WTC11 (cell line): ENCODE measurements around the gene OVCA2. TPM values are rescaled to one million over a fixed set of nuclear protein-coding genes. Genes with fewer than 3 reads are reported as not detected.

Experiments used
- ATAC-seq: fragments of 200-7000 bp; cut with Tn5 transposase; 2 replicates; pipeline ENCODE4 v1.10.0; 2021; ENCODE audit warnings: mild to moderate bottlenecking, moderate library complexity
- CTCF ChIA-PET: fragments of 300-600 bp; sonication (Branson Sonifier 250); formaldehyde crosslinking; loops from one replicate; lab custom pipeline; 2021; ENCODE audit warnings: antibody characterized with exemption; lab: Charles Lee
- POLR2A ChIA-PET: fragments of 350-600 bp; sonication (Branson Sonifier 250); formaldehyde crosslinking; loops from one replicate; lab custom pipeline; 2021; ENCODE audit warnings: antibody characterized with exemption; lab: Charles Lee
- DNase-seq: peaks from one replicate; pipeline ENCODE4 v3.0.0; 2021; ENCODE audit warnings: low spot score
- H3K27ac Mint-ChIP-seq: 2 replicates; pipeline ENCODE4 v1.8.0; 2021; ENCODE audit warnings: mixed read lengths
- H3K27me3 Mint-ChIP-seq: 2 replicates; pipeline ENCODE4 v1.8.0; 2021; ENCODE audit warnings: low read depth, mild to moderate bottlenecking, moderate library complexity, mixed read lengths
- H3K36me3 Mint-ChIP-seq: 2 replicates; pipeline ENCODE4 v1.8.0; 2021; ENCODE audit warnings: mixed read lengths
- H3K4me1 Mint-ChIP-seq: 2 replicates; pipeline ENCODE4 v1.8.0; 2022; ENCODE audit warnings: mixed read lengths
- H3K4me3 Mint-ChIP-seq: 2 replicates; pipeline ENCODE4 v1.8.0; 2021; ENCODE audit warnings: mild to moderate bottlenecking, moderate library complexity, mixed read lengths
- H3K9me3 Mint-ChIP-seq: 2 replicates; pipeline ENCODE4 v1.8.0; 2021; ENCODE audit warnings: mixed read lengths
- JUN ChIP-seq: sonication (generic); formaldehyde crosslinking; IDR thresholded peaks from 2 replicates; pipeline ENCODE4 v1.8.0; 2023; ENCODE audit warnings: mild to moderate bottlenecking, missing genetic modification reagents
- MXD4 ChIP-seq: fragments of 250-450 bp; sonication (Bioruptor Pico); IDR thresholded peaks from 2 replicates; pipeline ENCODE4 v1.8.0; 2021; ENCODE audit warnings: mild to moderate bottlenecking, moderate library complexity, borderline replicate concordance
- MYBL2 ChIP-seq: sonication (generic); formaldehyde crosslinking; IDR thresholded peaks from 2 replicates; pipeline ENCODE4 v1.8.1; 2023; ENCODE audit warnings: mild to moderate bottlenecking, moderate library complexity, missing genetic modification reagents
- NFYB ChIP-seq: sonication (generic); formaldehyde crosslinking; conservative IDR thresholded peaks from 2 replicates; pipeline ENCODE4 v1.8.0; 2022; ENCODE audit warnings: low read depth, missing genetic modification reagents
- SMAD3 ChIP-seq: sonication (generic); formaldehyde crosslinking; IDR thresholded peaks from 2 replicates; pipeline ENCODE4 v1.8.0; 2022; ENCODE audit warnings: missing genetic modification reagents, mild to moderate bottlenecking, borderline replicate concordance
- SMAD4 ChIP-seq: sonication (generic); formaldehyde crosslinking; IDR thresholded peaks from 2 replicates; pipeline ENCODE4 v1.8.0; 2022; ENCODE audit warnings: mild to moderate bottlenecking, missing genetic modification reagents
- SOX15 ChIP-seq: fragments of 250-450 bp; sonication (Bioruptor Pico); IDR thresholded peaks from 2 replicates; pipeline ENCODE4 v1.9.0; 2021; ENCODE audit warnings: mild to moderate bottlenecking
- SP1 ChIP-seq: sonication (generic); formaldehyde crosslinking; conservative IDR thresholded peaks from 2 replicates; pipeline ENCODE4 v1.8.1; 2022; ENCODE audit warnings: missing genetic modification reagents
- total RNA-seq: library from RNA; stranded (reverse); gene quantifications from 3 replicates; pipeline ENCODE4 v1.2.3, GENCODE V29; 2021
- TF ChIP-seq, protein P1 (sequence below): sonication (generic); formaldehyde crosslinking; IDR thresholded peaks from 2 replicates; pipeline ENCODE4 v1.8.1; 2023; ENCODE audit warnings: mild to moderate bottlenecking, missing genetic modification reagents, borderline replicate concordance
- TF ChIP-seq, protein P2 (sequence below): fragments of 200-600 bp; IDR thresholded peaks from 2 replicates; pipeline ENCODE4 v1.8.0; 2022; ENCODE audit warnings: antibody characterized with exemption
- TF ChIP-seq, protein P3 (sequence below): sonication (generic); formaldehyde crosslinking; IDR thresholded peaks from 2 replicates; pipeline ENCODE4 v1.8.1; 2023; ENCODE audit warnings: mild to moderate bottlenecking, moderate library complexity, missing genetic modification reagents
- TF ChIP-seq, protein P4 (sequence below): sonication (generic); formaldehyde crosslinking; IDR thresholded peaks from 2 replicates; pipeline ENCODE4 v1.8.0; 2022; ENCODE audit warnings: mild to moderate bottlenecking, missing genetic modification reagents
- TF ChIP-seq, protein P5 (sequence below): sonication (generic); formaldehyde crosslinking; IDR thresholded peaks from 2 replicates; pipeline ENCODE4 v1.8.0; 2022; ENCODE audit warnings: missing genetic modification reagents

The OVCA2 gene
- total RNA-seq, 1 experiment from 2014 or later: 23.5 TPM

DNA sequence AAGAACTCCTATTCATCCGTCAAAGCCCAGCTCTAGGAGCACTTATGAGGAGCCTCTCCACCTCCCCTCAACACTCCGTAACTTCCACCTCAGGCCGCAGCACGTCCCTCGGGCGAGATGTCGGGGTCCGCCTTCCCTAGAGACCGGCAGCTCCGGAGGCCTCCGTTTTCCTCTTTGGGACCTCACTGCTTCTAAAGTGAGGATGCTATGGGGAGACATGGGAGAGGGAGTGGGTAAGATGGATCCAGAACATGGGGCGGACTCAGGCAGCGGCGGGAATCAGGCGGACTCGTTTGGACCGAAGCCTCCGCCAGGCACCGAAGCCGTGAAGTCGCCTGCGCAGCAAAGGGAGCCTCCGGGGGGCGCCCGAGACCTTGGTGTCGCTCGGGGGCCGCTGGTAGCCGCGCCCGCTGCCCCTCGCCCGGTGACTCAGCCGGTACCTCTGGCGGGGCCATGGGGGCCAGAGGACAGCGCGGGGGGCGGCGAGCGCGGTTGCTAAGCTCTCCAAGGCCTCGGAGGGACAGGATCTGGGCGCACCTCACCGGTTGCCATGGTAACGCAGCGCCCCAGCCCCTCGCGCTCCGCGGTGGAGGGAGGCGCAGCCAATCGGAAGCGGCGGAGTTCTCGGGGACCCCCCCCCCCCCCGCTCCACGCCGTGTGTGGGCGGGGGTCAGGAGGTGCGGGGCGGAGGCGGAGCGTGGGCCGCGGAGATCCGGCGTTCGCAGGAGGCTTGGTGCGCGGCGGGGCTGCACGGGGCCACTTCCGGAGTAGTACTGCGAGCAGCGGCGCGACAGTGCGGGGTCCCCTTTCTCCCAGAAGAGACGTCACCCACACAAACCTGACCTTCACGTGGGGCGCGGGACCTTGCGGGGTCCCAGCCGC is 11.8 kb downstream of the OVCA2 start (continued):
- TF ChIP-seq, protein P1, sequence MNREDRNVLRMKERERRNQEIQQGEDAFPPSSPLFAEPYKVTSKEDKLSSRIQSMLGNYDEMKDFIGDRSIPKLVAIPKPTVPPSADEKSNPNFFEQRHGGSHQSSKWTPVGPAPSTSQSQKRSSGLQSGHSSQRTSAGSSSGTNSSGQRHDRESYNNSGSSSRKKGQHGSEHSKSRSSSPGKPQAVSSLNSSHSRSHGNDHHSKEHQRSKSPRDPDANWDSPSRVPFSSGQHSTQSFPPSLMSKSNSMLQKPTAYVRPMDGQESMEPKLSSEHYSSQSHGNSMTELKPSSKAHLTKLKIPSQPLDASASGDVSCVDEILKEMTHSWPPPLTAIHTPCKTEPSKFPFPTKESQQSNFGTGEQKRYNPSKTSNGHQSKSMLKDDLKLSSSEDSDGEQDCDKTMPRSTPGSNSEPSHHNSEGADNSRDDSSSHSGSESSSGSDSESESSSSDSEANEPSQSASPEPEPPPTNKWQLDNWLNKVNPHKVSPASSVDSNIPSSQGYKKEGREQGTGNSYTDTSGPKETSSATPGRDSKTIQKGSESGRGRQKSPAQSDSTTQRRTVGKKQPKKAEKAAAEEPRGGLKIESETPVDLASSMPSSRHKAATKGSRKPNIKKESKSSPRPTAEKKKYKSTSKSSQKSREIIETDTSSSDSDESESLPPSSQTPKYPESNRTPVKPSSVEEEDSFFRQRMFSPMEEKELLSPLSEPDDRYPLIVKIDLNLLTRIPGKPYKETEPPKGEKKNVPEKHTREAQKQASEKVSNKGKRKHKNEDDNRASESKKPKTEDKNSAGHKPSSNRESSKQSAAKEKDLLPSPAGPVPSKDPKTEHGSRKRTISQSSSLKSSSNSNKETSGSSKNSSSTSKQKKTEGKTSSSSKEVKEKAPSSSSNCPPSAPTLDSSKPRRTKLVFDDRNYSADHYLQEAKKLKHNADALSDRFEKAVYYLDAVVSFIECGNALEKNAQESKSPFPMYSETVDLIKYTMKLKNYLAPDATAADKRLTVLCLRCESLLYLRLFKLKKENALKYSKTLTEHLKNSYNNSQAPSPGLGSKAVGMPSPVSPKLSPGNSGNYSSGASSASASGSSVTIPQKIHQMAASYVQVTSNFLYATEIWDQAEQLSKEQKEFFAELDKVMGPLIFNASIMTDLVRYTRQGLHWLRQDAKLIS (CRISPR knock-in tag): no peak
- TF ChIP-seq, protein P2, sequence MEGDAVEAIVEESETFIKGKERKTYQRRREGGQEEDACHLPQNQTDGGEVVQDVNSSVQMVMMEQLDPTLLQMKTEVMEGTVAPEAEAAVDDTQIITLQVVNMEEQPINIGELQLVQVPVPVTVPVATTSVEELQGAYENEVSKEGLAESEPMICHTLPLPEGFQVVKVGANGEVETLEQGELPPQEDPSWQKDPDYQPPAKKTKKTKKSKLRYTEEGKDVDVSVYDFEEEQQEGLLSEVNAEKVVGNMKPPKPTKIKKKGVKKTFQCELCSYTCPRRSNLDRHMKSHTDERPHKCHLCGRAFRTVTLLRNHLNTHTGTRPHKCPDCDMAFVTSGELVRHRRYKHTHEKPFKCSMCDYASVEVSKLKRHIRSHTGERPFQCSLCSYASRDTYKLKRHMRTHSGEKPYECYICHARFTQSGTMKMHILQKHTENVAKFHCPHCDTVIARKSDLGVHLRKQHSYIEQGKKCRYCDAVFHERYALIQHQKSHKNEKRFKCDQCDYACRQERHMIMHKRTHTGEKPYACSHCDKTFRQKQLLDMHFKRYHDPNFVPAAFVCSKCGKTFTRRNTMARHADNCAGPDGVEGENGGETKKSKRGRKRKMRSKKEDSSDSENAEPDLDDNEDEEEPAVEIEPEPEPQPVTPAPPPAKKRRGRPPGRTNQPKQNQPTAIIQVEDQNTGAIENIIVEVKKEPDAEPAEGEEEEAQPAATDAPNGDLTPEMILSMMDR: peak; percentile 21; the same call in 1 of the 2 replicates
- 0 out of 2 replicates have a peak, but pooled peaks have one; percentile 25 for TF ChIP-seq NFYB (CRISPR knock-in tag)
- TF ChIP-seq, protein P3, sequence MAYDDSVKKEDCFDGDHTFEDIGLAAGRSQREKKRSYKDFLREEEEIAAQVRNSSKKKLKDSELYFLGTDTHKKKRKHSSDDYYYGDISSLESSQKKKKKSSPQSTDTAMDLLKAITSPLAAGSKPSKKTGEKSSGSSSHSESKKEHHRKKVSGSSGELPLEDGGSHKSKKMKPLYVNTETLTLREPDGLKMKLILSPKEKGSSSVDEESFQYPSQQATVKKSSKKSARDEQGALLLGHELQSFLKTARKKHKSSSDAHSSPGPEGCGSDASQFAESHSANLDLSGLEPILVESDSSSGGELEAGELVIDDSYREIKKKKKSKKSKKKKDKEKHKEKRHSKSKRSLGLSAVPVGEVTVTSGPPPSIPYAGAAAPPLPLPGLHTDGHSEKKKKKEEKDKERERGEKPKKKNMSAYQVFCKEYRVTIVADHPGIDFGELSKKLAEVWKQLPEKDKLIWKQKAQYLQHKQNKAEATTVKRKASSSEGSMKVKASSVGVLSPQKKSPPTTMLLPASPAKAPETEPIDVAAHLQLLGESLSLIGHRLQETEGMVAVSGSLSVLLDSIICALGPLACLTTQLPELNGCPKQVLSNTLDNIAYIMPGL (CRISPR knock-in tag): peak; percentile 77; the same call in 1 of the 2 replicates
- TF ChIP-seq, protein P4, sequence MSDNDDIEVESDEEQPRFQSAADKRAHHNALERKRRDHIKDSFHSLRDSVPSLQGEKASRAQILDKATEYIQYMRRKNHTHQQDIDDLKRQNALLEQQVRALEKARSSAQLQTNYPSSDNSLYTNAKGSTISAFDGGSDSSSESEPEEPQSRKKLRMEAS (CRISPR knock-in tag): 0 out of 2 replicates have a peak, but pooled peaks have one; percentile 16
- TF ChIP-seq, protein P5, sequence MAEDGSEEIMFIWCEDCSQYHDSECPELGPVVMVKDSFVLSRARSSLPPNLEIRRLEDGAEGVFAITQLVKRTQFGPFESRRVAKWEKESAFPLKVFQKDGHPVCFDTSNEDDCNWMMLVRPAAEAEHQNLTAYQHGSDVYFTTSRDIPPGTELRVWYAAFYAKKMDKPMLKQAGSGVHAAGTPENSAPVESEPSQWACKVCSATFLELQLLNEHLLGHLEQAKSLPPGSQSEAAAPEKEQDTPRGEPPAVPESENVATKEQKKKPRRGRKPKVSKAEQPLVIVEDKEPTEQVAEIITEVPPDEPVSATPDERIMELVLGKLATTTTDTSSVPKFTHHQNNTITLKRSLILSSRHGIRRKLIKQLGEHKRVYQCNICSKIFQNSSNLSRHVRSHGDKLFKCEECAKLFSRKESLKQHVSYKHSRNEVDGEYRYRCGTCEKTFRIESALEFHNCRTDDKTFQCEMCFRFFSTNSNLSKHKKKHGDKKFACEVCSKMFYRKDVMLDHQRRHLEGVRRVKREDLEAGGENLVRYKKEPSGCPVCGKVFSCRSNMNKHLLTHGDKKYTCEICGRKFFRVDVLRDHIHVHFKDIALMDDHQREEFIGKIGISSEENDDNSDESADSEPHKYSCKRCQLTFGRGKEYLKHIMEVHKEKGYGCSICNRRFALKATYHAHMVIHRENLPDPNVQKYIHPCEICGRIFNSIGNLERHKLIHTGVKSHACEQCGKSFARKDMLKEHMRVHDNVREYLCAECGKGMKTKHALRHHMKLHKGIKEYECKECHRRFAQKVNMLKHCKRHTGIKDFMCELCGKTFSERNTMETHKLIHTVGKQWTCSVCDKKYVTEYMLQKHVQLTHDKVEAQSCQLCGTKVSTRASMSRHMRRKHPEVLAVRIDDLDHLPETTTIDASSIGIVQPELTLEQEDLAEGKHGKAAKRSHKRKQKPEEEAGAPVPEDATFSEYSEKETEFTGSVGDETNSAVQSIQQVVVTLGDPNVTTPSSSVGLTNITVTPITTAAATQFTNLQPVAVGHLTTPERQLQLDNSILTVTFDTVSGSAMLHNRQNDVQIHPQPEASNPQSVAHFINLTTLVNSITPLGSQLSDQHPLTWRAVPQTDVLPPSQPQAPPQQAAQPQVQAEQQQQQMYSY: peak; percentile 54
- TF ChIP-seq JUN (CRISPR knock-in tag): no peak

DNA sequence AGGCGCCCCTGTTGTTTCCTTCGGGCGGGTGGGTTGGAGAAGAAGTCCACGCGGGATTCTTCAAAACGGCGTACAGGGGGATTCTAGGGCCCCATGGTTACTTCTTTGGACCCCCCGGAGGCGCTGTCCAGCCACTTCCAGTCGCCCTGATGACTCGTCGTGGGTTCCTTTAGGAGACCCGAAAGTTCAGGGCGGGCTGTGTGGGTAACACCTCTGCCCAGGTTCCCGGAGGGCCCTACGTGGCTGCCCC is 12.4 kb downstream of the OVCA2 start:
- H3K27ac Mint-ChIP-seq: no peak overlapping the region
- peak overlapping the region; percentile 60 for H3K4me3 Mint-ChIP-seq
- no peaks in the 10 kb centered on the region for H3K4me1 Mint-ChIP-seq
- no peaks in the 10 kb centered on the region for H3K9me3 Mint-ChIP-seq
- H3K36me3 Mint-ChIP-seq: no peaks in the 10 kb centered on the region
- ChIA-PET CTCF (interaction anchor here (0.5 to 6.2 kb wide), 51 partner anchors 8 to 337 kb away, joined by 3 to 229 read pairs (median 5); partner anchors contain the start of genes DPH1, OVCA2, SGSM2 and TSR1), POLR2A (no interaction called here)
- peaks cover 67% of the 10 kb centered on the region for H3K27me3 Mint-ChIP-seq
- DNase-seq (no peak), ATAC-seq (no peak)
- no peak for TF ChIP-seq SMAD3 (CRISPR knock-in tag)
- TF ChIP-seq SOX15 (CRISPR knock-in tag): no peak
- no peak for TF ChIP-seq MYBL2 (CRISPR knock-in tag)
- TF ChIP-seq SMAD4: no peak
- no peak for TF ChIP-seq SP1 (CRISPR knock-in tag)
- TF ChIP-seq, protein P1 (CRISPR knock-in tag): no peak
- TF ChIP-seq, protein P5: no peak
- TF ChIP-seq MXD4 (CRISPR knock-in tag): no peak
